ENCODE results near the gene BTBD2.

BTBD2 gene

GRCh38 chr19:2050991-2051772 is 35.7 kb upstream of the BTBD2 start, which contains the start of gene MKNK2:
MKNK2 (minus strand) TSS chr19:2051244; CDS start chr19:2050851, 393 bp downstream.
- DNase-seq (ENCODE audit: low read depth): peak; percentile 92

DNA sequence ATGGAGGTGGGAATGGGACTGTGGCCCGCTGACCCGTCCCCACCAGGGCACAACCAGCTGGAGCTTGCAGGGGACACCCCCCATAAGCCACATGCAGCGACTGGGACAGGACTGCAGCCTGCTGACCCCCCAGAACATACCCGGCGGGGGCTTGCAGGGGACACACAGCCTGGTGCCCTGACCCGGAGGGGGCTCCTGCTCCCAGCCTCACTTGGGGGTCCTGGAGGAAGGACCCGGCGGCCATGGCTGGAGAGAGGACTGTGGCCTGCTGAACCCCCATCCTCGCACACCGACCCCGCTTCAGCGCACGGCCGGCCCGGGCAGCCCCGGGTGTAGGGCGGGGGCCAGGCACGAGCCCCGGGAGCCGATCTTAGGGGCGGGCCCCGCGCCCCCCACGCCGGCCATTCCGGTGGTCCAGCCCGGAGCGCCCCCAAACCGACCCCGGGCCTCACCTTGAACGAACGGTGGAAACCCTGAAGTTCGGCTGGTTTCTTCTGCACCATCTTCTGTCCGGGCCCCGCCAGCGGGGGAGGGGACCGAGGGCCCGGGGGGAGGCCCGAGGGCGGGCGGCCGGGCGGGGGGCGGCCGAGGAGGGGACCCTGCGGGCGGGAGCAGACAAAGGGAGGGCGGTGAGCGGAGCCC is 35.0 kb upstream of the BTBD2 start:
- DNase-seq (ENCODE audit: low read depth): no peak

DNA sequence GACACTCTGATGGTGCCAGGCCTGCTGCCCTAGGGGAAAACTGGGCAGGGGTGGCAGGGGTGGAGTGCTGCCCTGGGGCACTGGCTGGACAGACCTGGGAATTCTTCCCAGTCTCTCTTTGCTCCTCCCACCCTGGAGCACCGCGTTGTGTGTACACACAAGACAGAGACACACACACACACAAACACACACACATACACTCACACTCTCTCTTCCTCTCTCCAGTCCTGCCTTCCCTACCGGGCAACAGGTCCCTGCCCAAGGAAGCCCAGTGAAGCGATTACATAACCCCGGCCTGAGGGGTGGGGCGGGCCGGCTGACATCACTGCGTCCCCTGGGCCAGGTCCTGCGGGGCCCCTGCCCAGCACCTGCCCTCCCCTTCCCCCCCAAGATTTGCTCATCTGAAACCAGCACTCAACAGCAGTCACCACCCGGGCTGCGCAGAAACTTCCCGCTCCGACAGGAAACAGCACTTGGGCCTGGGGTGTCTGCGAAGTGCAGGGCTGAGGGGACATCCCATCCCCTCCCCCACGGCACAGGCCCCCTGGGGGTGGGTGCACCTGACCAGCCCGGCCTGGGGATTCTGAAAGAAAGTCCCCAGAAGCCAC is 34.3 kb upstream of the BTBD2 start:
- DNase-seq (ENCODE audit: low read depth): peak; percentile 34

GRCh38 chr19:2048959-2049740 is 33.6 kb upstream of the BTBD2 start:
- DNase-seq (ENCODE audit: low read depth): no peak

DNA sequence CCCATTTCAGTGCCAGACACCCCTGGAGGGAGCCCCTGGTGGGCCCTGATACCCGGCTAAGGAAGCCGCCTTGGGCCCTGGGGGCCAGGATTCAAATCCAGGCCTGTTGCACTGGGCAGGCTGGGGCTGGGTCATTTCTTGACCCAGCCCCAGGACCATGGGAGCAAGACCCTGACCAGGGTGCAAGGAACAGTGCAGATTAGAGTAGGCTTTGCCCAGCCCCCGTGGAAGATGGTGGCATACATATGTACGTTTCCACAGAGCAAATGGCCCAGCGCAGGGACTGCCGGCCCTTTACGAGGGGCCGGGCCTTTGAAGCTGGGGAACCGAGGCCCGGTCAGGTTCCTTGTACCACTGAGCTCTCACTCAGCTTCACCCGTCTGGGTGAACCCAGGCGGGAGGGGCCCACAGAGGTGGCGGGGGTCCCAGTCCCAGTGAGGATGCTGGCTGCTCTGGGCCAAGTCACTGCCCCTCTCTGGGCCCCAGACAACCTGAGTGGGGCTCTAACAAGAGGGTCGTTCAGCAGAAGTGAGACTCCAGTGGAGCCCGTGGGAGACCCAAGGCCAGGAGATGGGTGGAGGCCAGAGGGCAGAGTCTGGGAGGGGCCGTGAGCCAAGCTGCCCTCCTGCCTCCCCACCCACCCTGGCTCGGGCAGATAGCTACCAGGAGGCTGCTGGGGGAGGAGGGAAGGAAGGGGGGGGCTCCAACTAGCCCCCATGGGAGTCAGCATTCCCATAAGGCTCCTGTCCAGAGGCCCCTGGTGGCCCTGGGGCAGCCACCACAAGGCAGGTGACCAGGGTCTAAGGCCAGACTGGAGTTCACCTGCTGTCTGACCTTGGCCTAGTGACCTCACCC is 32.8 kb upstream of the BTBD2 start:
- DNase-seq (ENCODE audit: low read depth): no peak

GRCh38 chr19:2047449-2048103 is 32.1 kb upstream of the BTBD2 start:
- DNase-seq (ENCODE audit: low read depth): no peak

DNA sequence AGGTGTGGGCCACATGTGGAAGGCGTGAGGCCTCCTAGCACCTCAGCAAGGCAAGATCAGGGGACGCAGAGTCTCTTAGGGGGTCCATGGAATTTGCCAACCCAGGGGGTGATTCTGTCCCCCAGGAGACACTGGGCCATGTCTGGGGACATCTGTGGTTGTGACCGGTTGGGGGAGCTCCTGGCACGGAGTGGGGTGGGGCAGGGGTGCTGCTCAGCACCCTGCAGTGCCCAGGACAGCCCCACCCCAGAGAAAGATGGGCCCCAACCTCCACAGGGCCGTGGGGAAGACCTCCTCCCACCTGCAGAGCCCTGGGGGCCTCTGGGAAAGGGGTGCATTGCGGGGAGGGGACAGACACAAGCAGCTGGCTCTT is 31.5 kb upstream of the BTBD2 start:
- DNase-seq (ENCODE audit: low read depth): no peak

- DNase-seq (ENCODE audit: low read depth): no peak
Measured at GRCh38 chr19:2046046-2046907, 30.8 kb upstream of the BTBD2 start.

GRCh38 chr19:2045501-2046045 is 30.1 kb upstream of the BTBD2 start:
- no peak for DNase-seq (ENCODE audit: low read depth)

- no peak for DNase-seq (ENCODE audit: low read depth)
Measured at GRCh38 chr19:2044709-2045500, 29.4 kb upstream of the BTBD2 start.

GRCh38 chr19:2043961-2044708 is 28.6 kb upstream of the BTBD2 start:
- DNase-seq (ENCODE audit: low read depth): no peak

GRCh38 chr19:2043251-2043641 is 27.7 kb upstream of the BTBD2 start:
- no peak for DNase-seq (ENCODE audit: low read depth)

- DNase-seq (ENCODE audit: low read depth): no peak
Measured at GRCh38 chr19:2042485-2043250, 27.2 kb upstream of the BTBD2 start.

- peak; percentile 100 for DNase-seq (ENCODE audit: low read depth)
Measured at GRCh38 chr19:2041683-2042484, 26.4 kb upstream of the BTBD2 start.

DNA sequence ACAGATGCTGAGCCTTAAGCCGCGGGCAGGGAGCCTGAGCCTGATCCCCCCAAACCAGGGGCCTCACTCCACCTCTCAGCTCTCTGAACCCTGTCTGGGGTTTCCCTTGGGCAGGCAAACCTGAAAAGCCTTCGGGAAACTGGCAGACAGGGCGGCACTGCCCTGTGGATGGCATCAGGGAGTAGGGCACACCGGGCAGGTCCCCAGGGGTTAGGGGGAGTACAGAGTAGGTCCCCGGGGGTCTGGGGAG is 25.8 kb upstream of the BTBD2 start:
- no peak for DNase-seq (ENCODE audit: low read depth)

DNA sequence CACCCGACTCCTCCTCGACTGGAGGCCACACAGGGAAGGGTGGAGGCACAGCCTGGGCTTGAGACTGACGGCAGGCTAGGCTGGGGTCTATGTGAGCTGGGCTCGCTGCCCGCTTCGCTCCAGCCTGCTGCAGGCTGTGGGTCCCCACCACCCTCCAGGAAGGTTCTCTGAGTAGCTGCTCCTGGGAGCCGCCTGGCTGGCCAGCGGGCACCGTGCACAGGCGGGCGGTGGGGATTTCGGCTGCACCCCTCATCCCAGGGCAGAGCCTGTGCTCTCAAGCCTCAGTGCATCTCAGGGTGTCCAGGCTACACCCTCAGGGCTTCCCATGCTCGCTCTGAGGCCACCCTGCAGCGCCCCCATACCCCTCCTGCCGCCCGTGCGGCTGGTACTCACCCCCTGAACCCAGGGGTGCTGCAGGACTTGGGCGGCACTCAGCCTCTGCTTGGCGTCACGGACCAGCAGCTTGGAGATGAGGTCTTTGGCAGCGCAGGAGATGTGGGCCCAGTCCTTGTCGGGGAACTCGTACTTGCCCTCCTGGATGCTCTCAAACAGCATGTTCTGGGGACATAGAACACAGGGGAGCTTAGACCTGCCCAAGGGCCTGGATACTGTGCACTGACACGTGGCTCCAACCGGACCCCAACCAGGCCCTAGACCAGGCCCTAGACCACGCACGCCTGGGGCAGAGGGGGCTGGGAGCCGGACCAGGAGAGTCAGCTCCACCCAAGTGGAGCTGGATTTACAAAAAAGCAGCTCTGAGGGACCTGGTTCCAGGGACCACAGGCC is 25.3 kb upstream of the BTBD2 start:
- DNase-seq (ENCODE audit: low read depth): no peak
